ENCODE measurements around the gene SLC25A33.

SLC25A33 gene

DNA sequence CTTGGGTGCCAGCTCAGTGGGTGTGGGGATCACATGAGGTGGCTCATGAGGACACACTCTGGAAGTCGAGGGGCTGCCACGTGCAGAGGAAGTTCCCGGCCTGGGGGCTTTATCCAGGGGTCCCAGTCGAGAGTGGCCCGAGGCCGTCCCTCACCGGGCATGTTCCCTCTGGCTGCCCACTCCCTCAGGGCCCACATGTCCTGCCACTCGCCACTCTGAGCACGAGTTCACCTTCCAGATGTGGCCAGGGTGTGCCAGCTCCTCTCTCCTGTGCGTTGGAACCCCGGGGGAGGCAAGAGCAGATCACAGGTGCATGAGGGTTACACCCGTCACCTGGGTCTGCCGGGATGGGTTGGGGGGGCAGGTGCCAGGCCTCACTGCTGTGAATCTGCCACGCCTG lies 64.0 kb downstream of the SLC25A33 start:
- Histone ChIP-seq H3K36me3 (peaks cover 23% of the 10 kb centered on the region), H3K4me1 (ENCODE audit: control insufficient read depth in 1 of 2, insufficient read depth in 1 of 2, low read depth in 1 of 2, low read length in 1 of 2) (no peaks in the 10 kb centered on the region), H3K4me3 (ENCODE audit: low read depth in 1 of 2, low read length in 1 of 2) (no peak overlapping the region), H3K27ac (no peak overlapping the region), H3K27me3 (no peaks in the 10 kb centered on the region), H3K9me3 (no peaks in the 10 kb centered on the region)
- TF ChIP-seq, protein P1, sequence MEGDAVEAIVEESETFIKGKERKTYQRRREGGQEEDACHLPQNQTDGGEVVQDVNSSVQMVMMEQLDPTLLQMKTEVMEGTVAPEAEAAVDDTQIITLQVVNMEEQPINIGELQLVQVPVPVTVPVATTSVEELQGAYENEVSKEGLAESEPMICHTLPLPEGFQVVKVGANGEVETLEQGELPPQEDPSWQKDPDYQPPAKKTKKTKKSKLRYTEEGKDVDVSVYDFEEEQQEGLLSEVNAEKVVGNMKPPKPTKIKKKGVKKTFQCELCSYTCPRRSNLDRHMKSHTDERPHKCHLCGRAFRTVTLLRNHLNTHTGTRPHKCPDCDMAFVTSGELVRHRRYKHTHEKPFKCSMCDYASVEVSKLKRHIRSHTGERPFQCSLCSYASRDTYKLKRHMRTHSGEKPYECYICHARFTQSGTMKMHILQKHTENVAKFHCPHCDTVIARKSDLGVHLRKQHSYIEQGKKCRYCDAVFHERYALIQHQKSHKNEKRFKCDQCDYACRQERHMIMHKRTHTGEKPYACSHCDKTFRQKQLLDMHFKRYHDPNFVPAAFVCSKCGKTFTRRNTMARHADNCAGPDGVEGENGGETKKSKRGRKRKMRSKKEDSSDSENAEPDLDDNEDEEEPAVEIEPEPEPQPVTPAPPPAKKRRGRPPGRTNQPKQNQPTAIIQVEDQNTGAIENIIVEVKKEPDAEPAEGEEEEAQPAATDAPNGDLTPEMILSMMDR (IDR thresholded peaks at IDR 0.05), result no peak

DNA sequence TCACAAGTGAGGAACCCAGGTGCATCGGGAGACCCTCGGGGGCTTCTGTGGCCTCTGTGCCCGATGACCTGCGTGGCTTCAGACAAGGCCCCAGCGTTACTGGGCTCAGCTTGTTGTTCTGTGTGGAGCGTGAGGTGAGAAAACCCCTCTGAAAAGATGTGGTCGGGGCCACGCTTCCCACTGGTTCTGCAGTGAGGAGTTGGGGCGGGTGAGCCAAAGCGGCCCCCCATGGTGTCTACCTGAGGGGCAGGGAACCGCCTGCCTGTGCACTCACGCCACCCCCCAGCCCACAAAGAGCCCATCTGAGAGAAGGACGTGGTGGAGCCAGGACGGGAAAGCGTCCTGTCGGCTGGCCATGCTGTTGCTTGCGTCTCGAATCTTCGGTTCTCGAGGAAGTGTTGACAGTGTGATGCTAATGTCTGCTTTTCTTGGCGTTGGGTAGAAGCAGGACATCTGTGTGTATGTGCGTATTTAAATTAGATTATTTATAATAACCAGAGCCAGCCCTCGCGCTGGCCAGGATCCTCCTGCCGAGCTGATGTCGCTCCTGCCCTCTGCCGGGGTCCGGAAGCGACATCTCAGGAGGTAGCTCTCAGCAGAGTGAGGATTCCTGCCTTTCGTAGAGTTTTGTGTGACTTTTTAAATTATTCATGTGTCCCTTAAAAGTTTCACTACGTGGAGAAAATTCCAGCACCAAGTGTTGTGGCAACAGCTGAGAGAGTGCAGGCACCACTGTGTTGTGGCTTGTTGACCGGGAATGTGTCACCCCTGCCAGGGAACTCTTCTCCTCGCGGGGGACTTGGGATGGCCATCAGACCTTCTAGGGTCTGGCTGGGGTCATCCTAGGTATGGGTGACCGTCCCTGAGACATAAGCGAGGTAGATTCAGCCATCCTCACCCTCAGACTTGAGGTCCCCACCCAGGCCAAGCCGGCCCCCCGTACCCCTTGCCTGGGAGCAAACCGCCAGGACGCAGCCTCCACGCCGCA lies 64.8 kb downstream of the SLC25A33 start:
- Histone ChIP-seq H3K4me1 (ENCODE audit: control insufficient read depth in 1 of 2, insufficient read depth in 1 of 2, low read depth in 1 of 2, low read length in 1 of 2) (no peaks in the 10 kb centered on the region), H3K27me3 (no peaks in the 10 kb centered on the region), H3K36me3 (peaks cover 23% of the 10 kb centered on the region), H3K4me3 (ENCODE audit: low read depth in 1 of 2, low read length in 1 of 2) (no peak overlapping the region), H3K9me3 (no peaks in the 10 kb centered on the region), H3K27ac (no peak overlapping the region)
- TF ChIP-seq, protein P1 (IDR thresholded peaks at IDR 0.05), result no peak

DNA sequence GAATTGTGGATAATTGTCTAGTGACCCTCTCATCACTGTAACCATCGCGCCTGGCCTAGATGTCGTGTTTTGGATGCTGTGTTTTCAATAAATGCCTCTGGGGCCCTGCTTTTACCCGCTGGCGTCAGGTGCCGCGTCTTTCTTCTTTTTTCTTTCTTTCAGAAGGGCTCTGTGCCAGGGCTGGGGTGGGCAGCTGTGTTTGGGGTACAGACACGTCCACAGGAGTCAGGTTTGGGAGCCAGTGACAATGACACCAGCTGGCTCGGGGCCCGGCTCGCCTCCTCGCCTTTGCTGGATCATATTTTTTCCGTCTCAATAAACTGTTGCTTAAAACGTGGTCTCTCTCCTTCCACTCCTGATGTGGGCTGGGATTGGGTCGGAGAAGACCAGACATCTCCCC lies 65.6 kb downstream of the SLC25A33 start:
- H3K36me3 ChIP-seq, result peaks cover 23% of the 10 kb centered on the region
- H3K27me3 ChIP-seq, result no peaks in the 10 kb centered on the region
- no peaks in the 10 kb centered on the region for H3K4me1 ChIP-seq (ENCODE audit: control insufficient read depth in 1 of 2, insufficient read depth in 1 of 2, low read depth in 1 of 2, low read length in 1 of 2)
- TF ChIP-seq, protein P1 (IDR thresholded peaks at IDR 0.05), result no peak
- H3K4me3 ChIP-seq (ENCODE audit: low read depth in 1 of 2, low read length in 1 of 2), result no peak overlapping the region
- no peaks in the 10 kb centered on the region for H3K9me3 ChIP-seq
- H3K27ac ChIP-seq, result no peak overlapping the region

DNA sequence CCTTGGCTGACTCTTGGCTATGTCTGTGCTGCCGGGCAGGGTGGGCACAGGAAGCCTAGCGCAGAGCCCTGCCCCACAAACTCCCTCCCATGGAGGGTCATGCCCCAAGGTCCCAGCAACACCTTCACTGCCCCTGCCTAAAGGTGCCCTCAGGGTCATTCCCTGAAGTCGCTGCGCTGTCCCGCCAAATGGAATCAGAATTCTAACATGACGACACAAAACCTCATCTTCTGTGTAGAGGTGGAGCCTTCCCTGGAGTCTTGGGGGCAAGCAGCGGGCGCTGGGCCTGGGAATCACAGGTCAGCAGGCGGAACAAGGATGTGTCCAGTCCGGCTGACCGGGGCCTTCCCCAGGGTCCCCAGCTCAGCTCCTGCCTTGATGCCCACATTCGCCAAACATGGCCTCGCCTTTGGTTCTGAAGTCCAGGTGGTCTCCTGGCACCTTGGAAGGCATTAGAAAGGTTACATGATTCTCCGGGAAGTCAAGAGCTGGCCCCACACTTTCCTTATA lies 66.7 kb downstream of the SLC25A33 start:
- H3K4me3 ChIP-seq (ENCODE audit: low read depth in 1 of 2, low read length in 1 of 2), result no peak overlapping the region
- no peaks in the 10 kb centered on the region for H3K27me3 ChIP-seq
- no peaks in the 10 kb centered on the region for H3K9me3 ChIP-seq
- peaks cover 23% of the 10 kb centered on the region for H3K36me3 ChIP-seq
- no peaks in the 10 kb centered on the region for H3K4me1 ChIP-seq (ENCODE audit: control insufficient read depth in 1 of 2, insufficient read depth in 1 of 2, low read depth in 1 of 2, low read length in 1 of 2)
- H3K27ac ChIP-seq, result no peak overlapping the region
- TF ChIP-seq, protein P1 (IDR thresholded peaks at IDR 0.05), result no peak

DNA sequence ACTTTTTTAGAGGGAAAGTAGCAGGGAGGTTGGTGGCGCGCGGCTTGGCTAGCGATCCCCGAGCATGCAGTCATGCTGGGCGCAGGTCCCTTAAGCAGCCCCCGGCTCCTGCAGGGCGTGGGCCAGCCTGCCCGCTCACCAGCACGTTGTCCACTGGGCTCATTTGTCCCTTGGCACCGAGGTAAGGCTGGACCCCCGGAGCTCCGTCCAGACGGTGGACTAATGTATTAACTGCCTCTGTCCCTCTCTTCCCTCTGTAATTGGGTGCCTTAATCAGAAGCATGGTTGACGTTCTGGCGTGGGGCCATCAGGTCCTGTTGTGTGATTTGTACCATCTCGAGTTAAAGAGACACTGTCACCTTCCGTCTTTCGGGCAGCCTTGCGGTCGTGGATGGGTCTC lies 67.2 kb downstream of the SLC25A33 start:
- Histone ChIP-seq H3K9me3 (no peaks in the 10 kb centered on the region), H3K4me3 (ENCODE audit: low read depth in 1 of 2, low read length in 1 of 2) (no peak overlapping the region), H3K36me3 (peaks cover 21% of the 10 kb centered on the region), H3K4me1 (ENCODE audit: control insufficient read depth in 1 of 2, insufficient read depth in 1 of 2, low read depth in 1 of 2, low read length in 1 of 2) (no peaks in the 10 kb centered on the region), H3K27me3 (no peaks in the 10 kb centered on the region), H3K27ac (no peak overlapping the region)
- TF ChIP-seq, protein P1 (IDR thresholded peaks at IDR 0.05), result no peak
